ENCODE results near the gene IQCM. TPM values are rescaled to one million over a fixed set of nuclear protein-coding genes. Genes with fewer than 3 reads are reported as not detected.
"Not testable (repeated sequence)": the region's sequence is repeated elsewhere in the genome, so short reads cannot be mapped to it uniquely, and the experiment has no call there.

Gene IQCM
- total RNA-seq, 1 donor from 2014 or later: not detected

DNA sequence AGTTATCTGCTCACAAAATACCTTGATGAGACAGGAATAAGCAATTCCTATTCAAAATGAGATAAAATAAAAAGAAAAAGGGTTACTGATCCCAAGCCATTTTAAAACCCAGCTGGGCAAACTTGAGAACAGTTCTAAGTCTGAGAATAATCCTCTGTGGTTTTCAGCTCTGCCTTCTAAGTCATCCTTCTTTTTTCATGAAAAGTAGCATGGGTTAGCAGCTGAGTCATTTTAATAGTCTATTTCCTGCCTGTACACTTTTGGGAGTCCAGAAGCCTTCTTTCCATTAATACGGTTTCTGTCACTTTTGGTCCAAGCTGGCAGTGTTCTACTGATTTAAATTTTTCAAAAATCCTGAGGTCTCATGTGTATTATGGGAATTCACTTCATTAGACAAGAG lies 374.3 kb downstream of the IQCM start:
- no peak for DNase-seq

DNA sequence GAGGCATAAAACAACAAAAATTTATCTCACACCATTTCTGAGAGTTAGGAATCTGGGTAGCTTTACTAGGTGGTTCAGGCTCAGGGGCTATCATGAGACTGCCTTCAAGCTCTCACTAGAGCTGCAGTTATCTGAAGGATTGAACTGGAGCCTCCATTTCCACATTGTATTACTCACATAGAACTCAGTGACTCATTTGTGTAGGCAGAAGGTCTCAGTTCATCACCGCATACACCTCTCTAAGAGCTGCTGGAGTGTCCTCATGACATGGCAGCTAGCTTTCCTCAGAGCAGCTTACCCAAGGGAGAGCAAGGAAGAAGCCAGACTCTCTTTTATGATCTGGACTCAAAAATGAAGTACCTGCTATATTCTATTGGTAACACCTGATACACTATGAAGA lies 389.2 kb downstream of the IQCM start:
- no peak for DNase-seq

DNA sequence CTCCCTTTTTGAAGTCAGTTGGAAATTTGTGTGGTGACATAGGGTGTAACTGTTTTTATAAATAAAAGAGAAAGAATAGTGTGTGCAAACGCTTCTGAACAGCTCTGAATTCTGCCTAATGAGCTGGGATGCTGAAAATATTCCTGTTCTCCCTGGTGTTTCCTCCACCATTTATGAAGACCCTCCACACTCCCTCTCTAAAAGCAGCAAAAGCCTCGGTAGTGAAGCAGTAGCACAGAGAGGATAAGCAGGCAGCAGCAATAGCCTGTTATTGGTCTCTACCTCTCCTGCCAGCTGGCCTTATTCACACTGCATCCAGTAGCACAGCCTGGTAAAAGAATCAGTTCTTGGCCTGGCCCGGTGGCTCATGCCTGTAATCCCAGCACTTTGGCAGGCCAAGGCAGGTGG lies 406.1 kb downstream of the IQCM start:
- no peak for DNase-seq

DNA sequence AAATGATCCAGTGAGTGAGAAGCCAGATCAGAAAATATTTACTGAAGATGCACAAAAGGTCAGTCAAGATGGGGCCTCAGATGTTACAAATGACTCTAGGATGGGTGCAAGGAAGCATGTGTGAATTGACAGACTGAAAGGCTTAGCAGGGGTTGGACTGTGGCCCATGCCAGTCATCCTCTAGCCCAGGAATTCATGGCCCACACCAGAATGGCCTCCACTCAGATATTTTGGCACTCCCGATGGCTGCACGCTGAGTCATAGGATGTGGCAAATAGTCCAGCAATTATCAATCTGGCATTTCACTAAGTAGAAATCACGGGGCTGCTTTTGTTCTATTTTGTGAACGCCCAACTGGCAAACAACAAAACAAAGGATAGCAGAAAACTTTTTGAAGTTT lies 406.5 kb downstream of the IQCM start:
- DNase-seq: peak; percentile 14

DNA sequence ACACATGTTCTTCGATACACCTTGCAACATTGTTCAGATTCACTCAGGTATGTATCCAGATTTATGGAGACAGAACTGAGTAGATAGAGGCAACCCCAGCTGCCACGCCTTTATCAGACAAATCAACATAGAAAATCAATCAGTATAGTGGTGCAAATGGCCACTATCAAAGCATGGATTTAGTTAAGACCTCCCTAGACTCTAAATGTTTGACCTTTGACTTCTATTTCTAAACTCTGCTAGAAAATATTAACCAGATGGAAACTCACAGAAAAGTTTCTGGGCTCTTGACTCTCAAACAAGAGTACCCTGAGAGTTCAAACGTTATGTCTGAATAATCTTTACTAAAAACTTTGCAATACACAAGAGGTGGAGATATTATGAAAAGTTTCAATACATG lies 411.5 kb downstream of the IQCM start:
- DNase-seq: no peak

DNA sequence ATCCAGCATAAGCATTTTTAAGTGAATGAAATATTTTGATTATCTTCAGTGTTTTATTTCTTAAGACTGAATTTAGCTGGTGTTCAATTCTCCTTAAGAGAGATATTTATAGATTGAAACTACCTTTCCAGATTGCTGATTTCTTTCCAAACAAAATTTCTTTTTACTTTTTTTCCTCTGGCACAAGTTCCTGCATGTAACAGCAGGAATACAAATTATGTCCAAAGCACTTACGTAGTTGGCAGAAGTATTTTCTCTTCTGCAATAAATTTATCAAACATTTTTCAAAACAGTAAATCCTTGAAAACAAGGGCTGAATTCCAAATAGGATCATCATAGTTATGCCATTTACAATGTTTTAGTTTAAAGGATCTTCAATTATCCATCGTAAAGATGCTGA lies 412.6 kb downstream of the IQCM start:
- no peak for DNase-seq

DNA sequence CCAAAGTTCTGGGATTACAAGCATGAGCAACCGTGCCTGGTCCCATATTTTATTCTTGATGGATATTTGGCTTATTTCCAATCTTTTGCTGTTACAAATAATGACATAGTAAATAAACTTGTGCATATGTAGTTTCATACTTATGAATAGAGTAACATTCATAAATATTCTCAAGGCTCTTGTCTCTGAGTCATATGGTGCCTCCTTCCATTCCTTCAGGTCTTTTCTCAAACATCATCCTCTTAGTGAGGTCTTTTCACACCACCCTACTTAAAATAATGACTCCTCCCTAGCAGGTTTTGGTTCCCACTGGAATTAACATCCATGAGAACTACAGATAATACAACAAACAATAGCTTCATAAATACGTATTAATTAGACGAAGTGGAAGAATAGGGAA lies 416.6 kb downstream of the IQCM start:
- no peak for DNase-seq

DNA sequence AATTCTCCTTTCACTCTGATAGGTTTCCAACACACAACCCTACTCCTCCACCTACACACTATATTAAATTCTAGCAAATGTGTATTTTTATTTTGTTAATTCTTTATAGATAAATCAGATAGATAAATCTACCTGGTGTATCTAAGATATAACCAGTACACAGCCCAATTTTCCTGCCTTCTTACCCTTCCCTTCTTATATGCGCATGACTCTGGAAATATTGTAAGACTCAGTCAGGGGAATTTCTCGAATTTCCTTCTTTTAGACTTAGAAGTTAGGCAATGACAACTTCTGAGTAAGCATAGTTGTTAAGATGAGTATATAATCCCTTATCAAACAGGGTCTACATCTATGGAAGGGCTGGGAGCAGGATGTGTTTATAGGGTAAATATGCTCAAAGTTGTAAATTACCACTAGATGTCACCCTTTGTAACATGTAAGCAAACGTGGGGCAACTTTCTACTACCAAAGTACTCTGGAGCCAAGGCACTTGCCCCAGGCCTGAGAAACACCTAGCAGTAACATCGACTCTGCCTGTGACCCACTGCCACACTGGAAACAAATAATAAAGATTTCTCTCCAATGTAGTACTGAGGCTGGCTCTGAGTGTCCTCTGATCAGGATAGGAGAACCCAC lies 444.7 kb downstream of the IQCM start:
- no peak for DNase-seq

DNA sequence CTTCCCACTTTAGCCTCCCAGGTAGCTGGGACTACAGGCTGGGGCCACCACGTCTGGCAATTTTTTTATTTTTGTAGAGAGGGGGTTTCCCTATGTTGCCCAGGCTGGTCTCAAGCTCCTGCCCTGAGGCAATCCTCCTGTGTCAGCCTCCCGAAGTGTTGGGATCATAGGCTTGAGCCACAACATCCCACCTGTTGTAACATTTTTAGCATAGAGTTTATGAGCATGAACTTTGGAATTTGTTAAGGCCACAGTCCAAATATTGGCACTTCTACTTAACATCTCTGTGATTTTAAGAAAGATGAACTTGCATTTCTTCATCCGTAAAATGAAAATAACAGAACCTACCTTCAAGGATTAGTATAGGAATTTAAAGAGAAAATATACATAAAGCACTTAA lies 445.6 kb downstream of the IQCM start:
- DNase-seq: no peak

DNA sequence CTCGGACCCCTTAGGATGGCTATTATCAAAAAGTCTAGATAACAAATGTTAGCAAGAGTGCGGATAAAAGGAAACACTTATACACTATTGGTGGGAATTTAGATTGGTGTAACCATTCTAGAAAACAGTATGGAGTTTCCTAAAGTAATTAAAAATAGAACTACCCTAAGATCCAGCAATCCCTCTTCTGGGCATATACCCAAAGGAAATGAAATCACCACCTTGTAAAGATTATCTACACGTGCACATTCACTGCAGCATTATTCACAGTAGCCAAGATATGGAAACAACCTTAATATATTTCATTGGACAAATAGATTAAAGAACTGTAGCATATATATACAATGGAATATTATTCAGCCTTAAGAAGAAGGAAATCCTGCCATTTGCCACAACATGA lies 462.4 kb downstream of the IQCM start:
- DNase-seq: no peak

DNA sequence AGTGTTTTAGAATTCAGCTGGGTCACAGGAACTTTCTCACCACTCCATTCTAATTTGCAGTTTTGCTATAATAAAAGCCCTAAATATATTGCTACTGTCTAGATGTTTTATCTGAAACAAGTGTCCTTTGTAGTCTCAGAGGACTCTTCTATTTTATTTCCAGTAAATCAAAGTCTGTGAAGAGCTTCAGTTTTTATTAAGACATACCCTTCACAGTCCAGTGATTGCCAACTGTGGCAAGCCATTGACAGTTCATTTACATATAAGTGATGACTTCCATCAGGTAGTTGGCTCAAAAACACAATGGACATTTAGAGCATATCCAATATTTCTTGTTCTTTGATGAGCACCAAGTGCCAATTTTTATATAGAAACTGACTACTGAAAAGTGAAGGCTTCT lies 466.1 kb downstream of the IQCM start:
- DNase-seq: no peak

DNA sequence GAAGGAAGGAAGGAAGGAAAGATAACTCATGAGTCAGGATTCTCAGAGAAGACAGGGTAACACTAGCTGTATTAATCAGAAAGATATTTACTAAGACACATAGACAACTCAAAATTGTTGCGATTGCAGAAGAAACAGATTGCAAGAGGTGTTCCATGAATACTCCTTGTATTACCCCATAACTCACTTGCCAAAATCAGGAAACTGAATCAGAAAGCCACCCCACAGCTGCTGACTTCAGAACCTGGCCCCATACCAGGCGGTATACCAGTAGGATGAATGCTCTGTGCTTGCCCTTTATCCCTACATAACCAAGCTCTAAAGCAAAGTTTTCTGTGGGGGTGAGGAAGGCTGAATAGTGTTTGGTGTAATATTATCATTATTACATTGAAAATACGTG lies 468.5 kb downstream of the IQCM start:
- no peak for DNase-seq

DNA sequence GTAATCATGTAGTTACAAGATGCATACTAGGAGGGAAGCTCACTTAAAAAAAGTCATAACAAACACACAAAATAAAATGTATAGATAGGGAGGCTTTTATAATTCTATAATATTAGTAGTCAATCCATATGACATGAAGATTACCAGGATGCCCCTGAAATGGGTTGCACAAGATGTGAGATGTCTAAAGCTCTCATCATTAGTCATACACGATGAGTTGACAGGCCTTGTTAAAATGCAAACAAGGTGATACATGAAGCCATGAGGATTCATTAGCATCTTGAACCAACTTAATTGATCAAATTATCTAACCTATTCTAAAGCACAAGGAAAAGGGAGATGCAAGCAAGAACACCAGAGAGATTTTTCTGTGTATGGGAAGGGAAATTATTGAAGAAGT lies 470.2 kb downstream of the IQCM start:
- no peak for DNase-seq

DNA sequence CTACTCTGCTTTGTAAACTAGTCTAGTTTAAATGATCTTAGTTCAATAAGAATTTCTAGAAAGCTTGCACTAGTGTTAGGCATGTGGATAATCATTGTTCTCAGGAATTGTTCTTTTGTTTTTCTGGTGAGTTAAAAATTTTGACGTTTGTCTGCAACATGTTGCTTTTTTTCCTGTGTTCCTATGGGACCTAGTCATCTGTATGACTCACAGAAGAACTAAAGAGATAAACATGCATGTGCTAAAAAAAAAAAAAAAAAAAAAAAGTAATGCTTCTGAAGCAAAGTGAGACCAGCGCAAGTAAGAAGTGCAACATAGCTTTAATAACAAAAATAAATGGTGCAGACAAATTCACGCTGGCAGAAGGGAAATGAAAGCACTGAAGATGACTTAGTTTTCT lies 471.2 kb downstream of the IQCM start:
- DNase-seq: no peak

DNA sequence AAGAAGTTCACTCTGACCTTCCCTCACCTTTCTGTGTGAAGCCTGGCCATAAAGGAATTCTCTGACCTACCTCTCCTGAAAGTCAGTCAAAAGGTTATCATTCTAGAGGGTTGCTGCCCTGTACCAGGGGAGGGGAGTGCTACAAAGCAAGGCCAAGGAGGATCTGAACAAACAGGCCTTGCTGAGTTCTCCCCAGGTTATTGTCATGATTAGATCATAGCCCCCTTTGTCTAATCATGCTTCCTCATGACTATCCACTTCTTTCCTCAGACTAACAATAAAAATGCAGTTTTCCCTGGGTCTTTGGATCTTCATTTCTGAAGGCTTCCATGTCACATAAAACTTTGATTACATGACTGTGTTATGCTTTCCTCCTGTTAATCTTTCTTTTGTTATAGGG lies 472.0 kb downstream of the IQCM start:
- no peak for DNase-seq

DNA sequence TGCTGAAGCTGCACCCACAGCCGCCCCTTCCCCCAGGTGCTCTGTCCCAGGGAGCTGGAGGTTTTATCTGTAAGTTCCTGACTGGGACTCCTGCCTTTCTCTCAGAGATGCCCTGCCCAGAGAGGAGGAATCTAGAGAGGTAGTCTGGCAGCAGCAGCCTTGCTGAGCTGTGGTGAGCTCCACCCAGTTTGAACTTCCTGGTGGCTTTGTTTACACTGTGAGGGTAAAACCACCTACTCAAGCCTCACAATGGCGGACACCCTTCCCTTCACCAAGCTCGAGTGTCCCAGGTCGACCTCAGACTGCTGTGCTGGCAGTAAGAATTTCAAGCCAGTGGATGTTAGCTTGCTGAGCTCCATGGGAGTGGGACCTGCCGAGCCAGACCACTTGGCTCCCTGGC lies 474.5 kb downstream of the IQCM start:
- not testable (repeated sequence) for DNase-seq

DNA sequence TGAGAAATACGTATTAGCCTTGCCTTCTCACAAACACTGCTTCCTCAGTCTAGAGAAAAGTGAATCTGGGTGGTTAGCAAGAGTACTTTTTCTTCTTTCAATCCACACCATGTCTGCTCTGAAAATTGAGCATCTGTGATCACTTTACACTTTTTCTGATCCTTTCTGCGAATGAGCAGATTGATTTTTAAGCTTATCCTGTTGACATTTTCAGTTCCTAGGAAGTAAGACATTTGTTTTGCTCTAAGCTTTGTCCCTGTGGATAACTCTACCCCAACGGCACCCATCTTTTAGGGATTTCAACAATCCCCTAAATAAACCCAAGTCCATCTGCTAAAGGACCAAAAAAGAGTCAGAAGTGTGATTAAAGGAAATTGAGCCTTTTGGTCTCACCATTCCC lies 487.5 kb downstream of the IQCM start:
- no peak for DNase-seq

DNA sequence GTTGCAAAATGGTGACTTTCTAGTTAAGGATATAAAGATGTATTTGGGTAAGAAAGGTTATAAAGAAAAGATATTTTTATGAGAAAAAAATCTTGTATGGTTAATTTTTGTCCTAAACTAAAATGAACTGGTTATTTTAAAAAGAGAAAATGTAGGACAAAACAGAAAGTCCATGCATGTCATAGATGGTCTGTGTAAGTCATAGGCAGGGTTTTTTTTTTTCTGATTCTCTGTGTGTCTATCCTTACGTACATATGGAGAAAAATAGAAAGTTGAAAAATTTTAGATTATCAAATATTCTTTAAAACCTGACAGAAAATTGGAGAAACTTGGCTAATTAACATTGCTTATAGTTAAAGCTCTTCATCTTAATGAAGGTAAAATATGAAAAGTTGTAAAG lies 493.4 kb downstream of the IQCM start:
- no peak for DNase-seq

DNA sequence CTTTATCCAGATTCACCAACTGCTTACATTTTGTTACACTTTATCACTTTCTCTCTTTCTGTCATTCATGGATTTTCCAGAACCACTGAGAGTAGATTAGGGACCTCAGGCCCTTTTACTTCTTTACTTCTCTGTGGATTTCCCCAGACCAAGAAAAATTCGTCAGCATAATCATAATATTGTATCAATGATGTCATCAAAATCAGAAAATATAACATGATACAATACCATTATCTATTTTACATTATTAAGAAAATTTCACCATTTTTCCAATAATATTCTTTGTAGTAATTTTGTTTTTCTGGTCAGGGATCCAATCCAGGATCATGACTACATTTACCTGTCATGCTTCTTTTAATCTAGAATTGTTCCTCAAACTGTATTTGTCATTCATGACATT lies 494.2 kb downstream of the IQCM start:
- DNase-seq: no peak

DNA sequence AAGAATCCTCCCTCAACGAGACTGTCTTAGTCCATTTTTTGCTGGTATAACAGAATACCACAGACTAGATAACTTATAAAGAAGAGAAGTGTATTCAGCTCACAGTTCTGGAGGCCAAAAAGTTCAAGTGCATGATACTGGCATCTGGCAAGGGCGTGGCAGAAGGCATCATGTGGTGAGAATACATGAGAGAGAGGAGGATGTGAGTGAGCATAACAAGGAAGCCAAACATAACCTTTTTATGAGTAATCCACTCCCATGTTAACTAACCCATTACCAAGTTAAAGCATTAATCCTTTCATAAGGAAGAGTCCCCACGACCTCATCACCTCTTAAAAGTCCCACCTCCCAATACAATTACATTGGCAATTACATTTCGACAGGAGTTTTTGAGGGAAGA lies 504.6 kb downstream of the IQCM start:
- DNase-seq: no peak

DNA sequence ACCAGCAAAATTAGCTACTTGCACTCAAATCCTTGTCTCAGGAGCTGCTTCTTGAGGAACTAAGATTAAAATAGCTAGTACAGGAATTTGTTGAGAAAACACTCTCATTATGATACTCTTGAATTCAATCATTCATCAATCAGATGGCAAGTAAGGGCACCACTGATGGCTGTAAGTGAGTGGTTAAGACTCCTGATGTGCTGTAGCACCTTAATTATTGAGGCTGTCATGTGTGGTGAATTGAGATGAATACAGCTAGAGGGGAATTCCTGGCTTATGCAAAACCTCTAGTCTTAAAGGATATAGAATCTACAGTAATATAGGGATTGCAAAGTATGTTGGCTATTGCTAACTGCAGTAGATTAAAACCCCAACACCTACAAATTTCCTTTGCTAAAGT lies 509.1 kb downstream of the IQCM start:
- DNase-seq: no peak
